NB4 (cell line): ENCODE data around the gene CPNE4.
A peak's percentile ranks its signal among the peaks of the same experiment; 100 is the strongest.

Source experiments
- DNase-seq: peaks from one replicate; pipeline ENCODE4 v3.0.0; 2010; ENCODE audit warnings: low read depth
- H3K4me3 ChIP-seq: one replicate; pipeline ENCODE4 v1.5.1; 2011; ENCODE audit warnings: mild to moderate bottlenecking, low read depth, low read length, moderate library complexity
- CTCF ChIP-seq: IDR thresholded peaks from one replicate; pipeline ENCODE4 v1.5.1; 2012; ENCODE audit warnings: low read depth, low read length
- MAX ChIP-seq: IDR thresholded peaks from 2 replicates; pipeline ENCODE4 v1.6.1; 2011; ENCODE audit warnings: low read depth, low read length
- MYC ChIP-seq: IDR thresholded peaks from 2 replicates; pipeline ENCODE4 v1.6.1; 2011; ENCODE audit warnings: low read depth, low read length
- POLR2A ChIP-seq: IDR thresholded peaks from 2 replicates; pipeline ENCODE4 v1.6.1; 2011; ENCODE audit warnings: mild to moderate bottlenecking; ENCODE audit not compliant: insufficient read length; ENCODE audit errors: extremely low read depth

Gene CPNE4

GRCh38 chr3:131795390-131796090 lies 239.3 kb downstream of the CPNE4 start:
- DNase-seq = peak; percentile 64
- TF ChIP-seq MYC = no peak
- no peak for TF ChIP-seq MAX
- TF ChIP-seq POLR2A = no peak
- no peak for TF ChIP-seq CTCF
- no peak overlapping the region for H3K4me3 ChIP-seq

- TF ChIP-seq CTCF (peak; percentile 78), POLR2A (no peak), MYC (0 out of 2 replicates have a peak, but pooled peaks have one; percentile 14), MAX (peak; percentile 30; the same call in 1 of the 2 replicates)
- H3K4me3 ChIP-seq = no peak overlapping the region
- peak; percentile 53 for DNase-seq
Observed at GRCh38 chr3:131794766-131795388, 239.9 kb downstream of the CPNE4 start.

GRCh38 chr3:131793870-131794269 lies 240.9 kb downstream of the CPNE4 start:
- H3K4me3 ChIP-seq = no peak overlapping the region
- DNase-seq = no peak
- no peak for TF ChIP-seq MYC
- no peak for TF ChIP-seq CTCF
- no peak for TF ChIP-seq MAX
- TF ChIP-seq POLR2A = no peak

- H3K4me3 ChIP-seq = no peak overlapping the region
- no peak for DNase-seq
- TF ChIP-seq MYC (no peak), MAX (no peak), POLR2A (no peak), CTCF (no peak)
Observed at GRCh38 chr3:131789188-131789587, 245.6 kb downstream of the CPNE4 start.

- no peak overlapping the region for H3K4me3 ChIP-seq
- TF ChIP-seq MYC (no peak), MAX (no peak), POLR2A (no peak), CTCF (no peak)
- DNase-seq = no peak
Observed at GRCh38 chr3:131786386-131786785, 248.4 kb downstream of the CPNE4 start.
